ENCODE results near the gene PPFIBP1.
"Not testable (repeated sequence)": the region's sequence is repeated elsewhere in the genome, so short reads cannot be mapped to it uniquely, and the experiment has no call there.

The PPFIBP1 gene

DNA sequence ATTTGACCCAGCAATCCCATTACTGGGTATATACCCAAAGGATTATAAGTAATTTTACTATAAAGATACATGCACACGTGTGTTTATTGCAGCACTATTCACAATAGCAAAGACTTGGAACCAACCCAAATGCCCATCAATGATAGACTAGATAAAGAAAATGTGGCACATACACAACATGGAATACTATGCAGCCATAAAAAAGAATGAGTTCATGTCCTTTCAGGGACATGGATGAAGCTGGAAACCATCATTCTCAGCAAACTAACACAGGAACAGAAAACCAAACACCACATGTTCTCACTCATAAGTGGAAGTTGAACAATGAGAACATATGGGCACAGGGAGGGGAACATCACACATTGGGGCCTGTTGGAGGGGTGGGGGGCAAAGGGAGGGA lies 20.9 kb downstream of the PPFIBP1 start:
- DNase-seq, result not testable (repeated sequence)

- no peak for DNase-seq
These were observed 21.7 kb downstream of the PPFIBP1 start for GRCh38 chr12:27545665-27546064.

GRCh38 chr12:27547592-27547991 lies 23.6 kb downstream of the PPFIBP1 start:
- no peak for DNase-seq

DNA sequence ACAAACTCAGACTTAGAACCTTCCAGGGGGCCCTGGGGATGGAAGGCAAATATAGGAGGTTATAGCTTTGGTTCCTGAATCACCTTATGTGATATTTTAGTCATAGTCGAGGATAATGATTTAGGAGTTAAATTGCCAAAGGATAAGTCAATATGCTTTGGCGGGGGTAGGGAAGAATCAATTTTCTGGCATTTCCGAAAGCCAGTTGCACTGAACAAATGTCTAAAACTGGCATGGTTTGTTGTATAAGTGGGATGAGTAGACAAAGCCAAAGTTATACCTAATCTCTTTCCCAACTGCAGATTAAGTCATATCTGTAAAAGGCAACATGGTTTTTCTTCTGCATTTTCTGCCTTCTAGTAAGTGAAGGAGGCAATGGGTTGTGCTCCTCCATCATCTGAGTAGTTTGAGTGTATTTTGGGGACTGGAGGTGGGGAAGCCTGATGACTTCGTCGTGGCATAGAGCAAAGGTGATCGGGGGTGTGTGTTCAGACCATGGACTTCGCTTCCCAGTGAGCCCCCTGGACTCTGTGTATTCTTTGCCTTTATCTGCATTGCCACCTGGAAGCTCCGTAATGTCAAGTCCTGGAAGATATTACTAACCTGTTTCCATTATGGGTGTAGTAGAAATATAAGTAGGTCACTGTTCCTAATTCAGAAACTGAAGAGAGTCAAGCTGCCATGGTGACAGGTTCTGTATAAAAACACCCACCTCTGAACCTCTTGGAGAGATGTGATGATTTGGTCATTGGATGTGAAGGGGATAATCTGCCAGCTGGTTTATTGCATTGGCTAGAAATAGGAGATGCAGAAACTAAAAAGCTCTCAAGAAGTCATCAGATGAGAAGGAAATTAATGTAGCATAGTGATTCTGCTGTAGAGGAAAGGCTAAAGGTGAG lies 24.5 kb downstream of the PPFIBP1 start:
- no peak for DNase-seq

DNA sequence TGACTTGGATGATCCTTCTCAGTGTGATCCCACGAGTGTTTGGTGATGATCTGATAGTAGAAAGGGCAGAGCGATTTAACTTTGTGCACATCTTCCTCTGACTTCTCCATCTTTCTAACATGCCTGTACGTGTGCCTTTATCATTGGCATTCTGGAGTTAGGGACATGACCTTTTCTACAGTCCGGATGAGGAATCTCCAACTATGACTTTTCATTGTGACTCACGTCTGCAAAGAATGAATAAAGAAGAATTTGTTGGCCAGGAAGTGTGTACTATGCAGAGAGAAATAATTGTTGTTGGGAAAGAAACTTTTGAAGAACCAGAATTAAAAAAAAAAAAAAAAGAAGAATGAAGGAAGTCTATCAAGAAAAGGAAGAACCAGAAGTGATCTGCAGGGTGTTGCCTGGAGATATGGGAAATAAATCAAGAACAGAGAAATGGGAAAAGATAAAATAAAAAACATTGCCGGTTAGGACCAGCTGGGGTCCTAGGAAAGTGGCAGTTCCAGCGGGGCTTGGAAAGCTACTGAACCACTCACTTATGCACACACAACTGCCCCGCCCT lies 25.3 kb downstream of the PPFIBP1 start:
- no peak for DNase-seq

DNA sequence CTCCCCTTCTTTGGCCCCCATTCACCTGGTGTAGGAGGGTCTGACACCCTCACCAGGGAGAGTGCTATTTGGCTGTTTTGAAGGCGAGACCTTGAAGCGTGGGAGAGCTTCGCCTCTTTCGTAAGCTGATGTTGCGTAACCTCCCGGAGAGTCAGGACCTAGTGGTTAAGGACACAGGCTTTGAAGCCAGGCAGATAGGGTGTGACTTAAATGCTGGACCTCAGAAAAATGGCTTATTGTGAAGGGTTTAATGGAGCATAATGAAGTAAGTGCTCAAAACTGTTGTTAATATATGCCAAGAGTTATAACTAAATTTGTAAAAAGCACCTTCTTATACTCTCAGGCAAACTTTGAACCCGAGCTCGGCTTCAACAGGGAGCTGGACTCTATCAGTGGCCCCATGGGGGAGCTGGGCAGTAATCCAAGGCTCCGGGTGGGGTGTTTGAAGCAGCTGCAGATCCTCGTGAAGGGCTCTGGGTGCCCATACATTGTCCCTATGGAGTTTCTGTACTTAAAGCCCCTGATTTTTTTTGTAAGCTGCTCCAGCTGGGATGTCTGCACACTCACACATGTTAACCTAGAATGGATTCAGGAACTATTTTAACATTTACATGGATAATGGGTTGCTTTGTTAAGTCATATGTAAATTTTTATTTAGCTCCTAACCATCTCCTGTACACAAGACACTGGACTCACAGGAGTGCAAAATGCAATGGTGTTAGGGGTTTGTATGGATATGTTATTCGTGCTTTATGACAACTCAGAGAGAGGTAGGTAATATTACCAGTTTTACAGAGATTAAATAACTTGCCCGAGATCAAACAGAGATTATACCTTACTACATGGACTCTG lies 26.0 kb downstream of the PPFIBP1 start:
- no peak for DNase-seq

GRCh38 chr12:27550653-27550975 lies 26.6 kb downstream of the PPFIBP1 start:
- DNase-seq, result no peak

DNA sequence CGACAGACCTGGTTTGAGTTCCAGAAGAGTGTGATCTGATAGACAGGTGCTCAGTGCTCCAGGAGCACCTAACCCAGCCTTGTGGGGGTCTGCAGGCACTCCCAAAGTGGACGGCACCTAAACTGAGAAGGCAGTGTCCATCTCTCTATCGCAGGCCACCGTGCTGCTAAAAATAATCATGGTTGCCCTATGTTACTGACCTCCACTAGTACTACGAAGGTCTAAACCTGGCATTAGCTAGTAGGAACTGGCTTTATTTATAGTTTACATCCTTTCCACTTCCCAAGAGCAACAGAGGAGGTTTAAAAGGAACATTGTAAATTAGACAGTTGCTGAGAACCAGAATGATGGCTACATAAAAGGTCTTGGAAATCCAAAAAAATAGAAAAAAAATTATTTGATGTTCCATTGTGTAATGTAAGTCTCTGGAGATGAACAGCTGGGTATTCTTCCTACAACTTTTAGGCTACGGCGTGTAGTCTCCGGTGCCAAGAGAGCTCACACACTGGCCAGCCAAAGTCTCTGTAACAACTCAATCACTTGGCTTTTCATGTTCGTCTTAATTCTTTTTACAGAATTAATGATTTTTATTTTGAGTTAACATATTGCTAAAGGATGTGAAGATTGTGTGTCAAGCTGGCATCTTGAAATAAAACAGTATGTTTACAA lies 27.3 kb downstream of the PPFIBP1 start:
- no peak for DNase-seq

DNA sequence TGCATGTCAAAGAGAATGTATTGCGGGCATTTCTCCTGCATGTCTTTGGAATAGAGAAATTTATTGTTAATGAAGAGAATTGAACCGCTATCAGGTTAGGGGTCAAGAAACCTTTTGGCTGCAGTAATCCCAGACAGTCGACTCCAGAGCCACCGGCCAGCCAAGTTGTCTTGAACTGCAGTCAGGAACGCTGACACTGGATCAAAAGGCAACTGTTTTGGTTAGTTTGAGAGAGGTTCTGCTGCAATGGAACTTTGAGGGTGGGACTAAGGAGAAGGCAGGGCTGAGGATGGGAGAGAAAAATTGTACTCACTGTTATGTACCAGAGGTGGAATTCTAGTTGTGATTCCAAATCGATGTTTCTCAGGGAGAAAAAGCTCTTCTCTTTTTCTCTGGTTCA lies 28.2 kb downstream of the PPFIBP1 start:
- DNase-seq, result no peak

GRCh38 chr12:27552886-27553560 lies 29.0 kb downstream of the PPFIBP1 start:
- DNase-seq, result no peak

DNA sequence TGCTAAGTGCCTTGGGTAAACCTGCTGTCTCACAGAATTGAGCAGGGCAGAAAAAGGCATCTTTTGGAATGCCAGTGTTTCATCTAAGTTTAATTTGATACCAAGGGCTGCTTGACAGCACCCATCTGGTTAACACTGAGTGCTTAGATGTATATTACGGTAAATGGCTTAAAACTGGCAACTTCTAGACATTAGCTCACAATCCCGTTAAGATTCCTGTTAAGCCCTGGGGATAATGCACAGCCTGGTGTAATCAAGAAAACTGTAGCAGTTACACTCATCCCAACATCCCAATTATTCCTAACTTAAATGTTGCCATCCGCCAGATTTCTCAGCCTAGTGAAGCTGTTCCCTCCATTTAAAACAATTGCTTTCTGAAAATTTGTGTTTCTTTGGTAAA lies 29.9 kb downstream of the PPFIBP1 start:
- DNase-seq, result no peak

GRCh38 chr12:27554421-27555186 lies 30.6 kb downstream of the PPFIBP1 start:
- no peak for DNase-seq

GRCh38 chr12:27555361-27555760 lies 31.4 kb downstream of the PPFIBP1 start:
- no peak for DNase-seq

DNA sequence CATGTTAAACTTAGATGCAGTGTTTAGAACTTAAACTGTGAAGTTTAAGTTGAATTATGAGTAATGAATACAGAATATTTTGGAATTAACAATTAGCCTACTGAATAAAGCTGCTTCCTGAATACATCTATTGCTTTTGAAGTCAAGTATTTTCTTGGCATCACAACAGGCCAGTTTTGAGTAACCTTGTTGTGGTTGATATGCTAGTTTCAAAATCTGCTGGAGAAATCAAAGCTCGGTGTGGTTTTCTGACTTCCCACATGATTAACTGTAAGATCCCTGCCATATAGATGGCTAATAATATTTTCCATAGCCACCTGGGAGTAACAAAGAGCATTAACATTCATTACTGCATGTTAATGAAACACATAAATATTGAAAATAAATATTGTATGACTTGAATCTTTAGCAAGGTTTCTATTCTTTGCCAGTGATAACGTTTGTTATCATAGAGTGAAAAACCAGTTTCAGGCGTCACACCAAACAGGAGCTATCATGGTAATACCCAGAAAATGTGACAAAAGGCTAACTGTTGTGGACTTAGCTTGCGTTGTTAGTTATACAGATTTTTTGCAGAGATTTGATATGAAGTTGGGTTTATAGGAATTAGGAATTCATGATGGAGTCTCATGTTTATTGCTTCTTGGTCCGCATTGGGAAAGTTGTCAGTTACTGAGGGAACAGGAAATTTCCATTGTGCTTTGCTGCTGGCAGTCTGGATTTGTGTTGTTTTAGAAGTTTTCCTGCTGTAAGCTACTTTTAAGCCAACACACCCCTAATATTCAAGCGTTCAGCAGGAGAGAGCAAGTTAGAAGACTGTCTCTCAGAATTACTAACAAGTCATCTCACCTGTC lies 32.1 kb downstream of the PPFIBP1 start:
- no peak for DNase-seq

- no peak for DNase-seq
These were observed 36.1 kb downstream of the PPFIBP1 start for GRCh38 chr12:27560126-27560525.

DNA sequence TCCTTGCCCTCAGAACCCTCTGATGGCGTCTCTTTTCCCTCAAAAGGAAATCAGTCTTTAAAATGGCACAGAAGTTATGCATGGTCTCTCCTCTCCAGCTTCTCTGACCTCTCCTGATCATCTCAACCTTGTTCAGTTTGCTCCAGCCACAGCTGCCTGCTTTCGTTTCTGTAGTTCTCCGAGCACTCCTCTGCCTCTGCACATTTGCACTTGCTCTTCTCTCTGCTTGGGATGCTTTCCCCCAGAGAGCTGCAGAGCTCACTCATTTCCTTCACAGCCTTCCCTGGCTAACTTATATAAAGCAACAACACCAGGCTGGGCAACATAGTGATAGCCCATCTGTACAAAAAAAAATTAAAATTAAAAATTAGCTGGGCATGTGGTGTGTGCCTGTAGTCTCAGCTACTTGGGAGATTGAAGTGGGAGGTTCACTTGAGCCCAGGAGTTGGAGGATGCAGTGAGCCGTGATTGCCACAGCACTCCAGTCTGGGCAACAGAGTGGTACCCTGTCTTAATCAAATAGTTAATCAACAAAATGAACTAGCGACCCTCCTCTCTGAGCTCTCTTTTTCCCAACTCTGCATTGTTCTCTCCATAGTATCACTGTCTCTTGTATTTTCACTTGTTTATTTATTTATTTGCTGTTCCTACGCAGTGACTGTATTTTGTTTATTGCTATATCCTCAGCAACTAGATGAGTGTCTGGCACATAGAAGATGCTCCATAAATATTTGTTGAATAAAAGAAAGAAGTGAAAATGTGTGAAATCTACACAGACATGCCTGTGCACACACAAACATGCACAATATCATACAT lies 37.7 kb downstream of the PPFIBP1 start:
- no peak for DNase-seq

GRCh38 chr12:27564612-27565213 lies 40.7 kb downstream of the PPFIBP1 start:
- DNase-seq, result no peak

GRCh38 chr12:27566159-27566558 lies 42.2 kb downstream of the PPFIBP1 start:
- DNase-seq, result no peak

DNA sequence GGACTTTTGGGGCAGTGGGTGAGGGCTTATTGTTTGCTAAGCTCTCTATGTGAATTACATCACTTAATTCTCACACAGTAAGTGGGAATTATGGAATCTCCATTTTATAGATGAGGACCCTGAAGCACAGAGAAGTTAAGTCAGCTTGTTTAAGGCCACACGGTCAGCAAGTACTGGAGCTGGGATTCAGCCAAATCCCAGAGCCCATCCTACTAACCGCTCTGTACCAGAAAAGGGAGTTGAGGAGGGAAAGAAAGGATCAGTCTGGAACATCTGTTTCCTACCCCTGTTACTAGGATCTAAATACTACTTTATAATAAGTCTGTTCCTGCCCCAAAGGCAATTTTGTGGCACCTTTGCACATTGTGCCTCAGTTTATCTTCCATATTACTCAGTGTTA lies 42.6 kb downstream of the PPFIBP1 start:
- no peak for DNase-seq

Measured in cerebellar nuclear complex (tissue), 1 donor.